HCT116 (cell line): ENCODE results near the gene BPIFB3. TPM values are rescaled to one million over a fixed set of nuclear protein-coding genes. Genes with fewer than 3 reads are reported as not detected.

Experiments used
- ATAC-seq: fragments of 200-7000 bp; cut with Tn5 transposase; 2 replicates; pipeline ENCODE4 v1.9.1; 2020; ENCODE audit warnings: mild to moderate bottlenecking, moderate library complexity
- BruUV-seq: library from RNA; stranded (reverse); fragments of 400-500 nt; replicated peaks from 2 replicates; lab custom pipeline; 2021; lab: Mats Ljungman, UMichigan
- CTCF ChIA-PET: fragments of 300-600 bp; sonication (Branson Sonifier 250); formaldehyde crosslinking; loops from one replicate; lab custom pipeline; 2021; ENCODE audit warnings: antibody characterized with exemption; lab: Charles Lee
- POLR2A ChIA-PET: fragments of 300-600, 350-600 bp; sonication (Branson Sonifier 250); formaldehyde crosslinking; loops from one replicate; lab custom pipeline; 2021; ENCODE audit warnings: antibody characterized with exemption; lab: Charles Lee
- RAD21 ChIA-PET, 2 experiments: fragments of 300-600 bp; sonication (Branson Sonifier 250); formaldehyde crosslinking; loops; one replicate each; lab custom pipeline; 2023; ENCODE audit warnings: low total read pairs in 2 of 2; ENCODE audit not compliant: uncharacterized antibody in 2 of 2, unreplicated experiment in 2 of 2, low non-redundant PET in 1 of 2; lab: Charles Lee
- DNase-seq: peaks from one replicate; pipeline ENCODE4 v3.0.0-alpha.2; 2010; ENCODE audit warnings: low read depth, low spot score
- H2AFZ ChIP-seq: fragments of 200-600 bp; shearing (Covaris generic), sonication (generic); 2 replicates; pipeline ENCODE4 v1.6.1; 2017; ENCODE audit warnings: low read depth, mixed run types, mixed read lengths, antibody characterized with exemption, low read length; ENCODE audit not compliant: poor library complexity, severe bottlenecking
- H3K27ac ChIP-seq: 2 replicates; pipeline ENCODE4 v1.5.1; 2012; ENCODE audit warnings: low read depth, low read length
- H3K27me3 ChIP-seq: fragments of 200-600 bp; sonication (generic); 2 replicates; pipeline ENCODE4 v1.6.1; 2016; ENCODE audit warnings: mixed run types, low read length, mixed read lengths; ENCODE audit not compliant: insufficient read depth
- H3K36me3 ChIP-seq, 2 experiments: fragments of 200-500 bp in 1 of 2; fragments of 200-600 bp in 1 of 2; sonication (Bioruptor generic) in 1 of 2; sonication (generic) in 1 of 2; 2 replicates each; pipeline versions ENCODE4 v1.5.1 to v1.6.1; 2014 to 2016; ENCODE audit warnings: low read length in 2 of 2, inconsistent platforms in 1 of 2, mixed read lengths in 1 of 2, mixed run types in 1 of 2; ENCODE audit not compliant: insufficient read depth in 2 of 2, control insufficient read depth in 1 of 2
- H3K4me1 ChIP-seq, 2 experiments: fragments of 200-600 bp in 1 of 2; sonication (generic) in 1 of 2; 2 replicates each; pipeline versions ENCODE4 v1.5.1 to v1.6.1; 2012 to 2017; ENCODE audit warnings: low read length in 2 of 2, inconsistent platforms in 1 of 2, mild to moderate bottlenecking in 1 of 2, mixed read lengths in 1 of 2, mixed run types in 1 of 2, moderate library complexity in 1 of 2; ENCODE audit not compliant: insufficient read depth in 2 of 2, control insufficient read depth in 1 of 2
- H3K4me2 ChIP-seq: fragments of 200-600 bp; sonication (generic); 2 replicates; pipeline ENCODE4 v1.6.1; 2017; ENCODE audit warnings: mixed run types, low read length, mixed read lengths
- H3K4me3 ChIP-seq, 2 experiments: fragments of 200-600 bp in 1 of 2; sonication (generic) in 1 of 2; replicated peaks in 1 of 2; 2 replicates each; pipeline ENCODE4 v1.5.1; 2011 to 2016; ENCODE audit warnings: low read length in 2 of 2, control low read depth in 1 of 2, low read depth in 1 of 2, mild to moderate bottlenecking in 1 of 2, mixed read lengths in 1 of 2, mixed run types in 1 of 2
- H3K79me2 ChIP-seq: fragments of 200-600 bp; sonication (generic); 2 replicates; pipeline ENCODE4 v1.6.1; 2017; ENCODE audit warnings: mild to moderate bottlenecking, mixed run types, low read length, moderate library complexity, mixed read lengths; ENCODE audit not compliant: insufficient read depth
- H3K9ac ChIP-seq: fragments of 200-600 bp; sonication (generic); 2 replicates; pipeline ENCODE4 v1.6.1; 2016; ENCODE audit warnings: low read length, mixed read lengths
- H3K9me2 ChIP-seq: fragments of 200-600 bp; sonication (generic), shearing (Covaris generic); 2 replicates; pipeline ENCODE4 v1.6.1; 2017; ENCODE audit warnings: mixed run types, mild to moderate bottlenecking, moderate library complexity; ENCODE audit not compliant: insufficient read depth
- H3K9me3 ChIP-seq, 2 experiments: fragments of 200-500 bp in 1 of 2; fragments of 200-600 bp in 1 of 2; sonication (Bioruptor generic) in 1 of 2; sonication (generic) in 1 of 2; 2 replicates each; pipeline ENCODE4 v1.6.1; 2014 to 2017; ENCODE audit warnings: low read length in 2 of 2, mixed read lengths in 2 of 2, inconsistent platforms in 1 of 2, low read depth in 1 of 2, mild to moderate bottlenecking in 1 of 2, mixed run types in 1 of 2, moderate library complexity in 1 of 2; ENCODE audit not compliant: control insufficient read depth in 1 of 2, insufficient read depth in 1 of 2
- H4K20me1 ChIP-seq: fragments of 200-600 bp; sonication (generic), shearing (Covaris generic); 2 replicates; pipeline ENCODE4 v1.6.1; 2017; ENCODE audit warnings: mixed run types, mild to moderate bottlenecking, moderate library complexity; ENCODE audit not compliant: insufficient read depth
- ATF3 ChIP-seq: IDR thresholded peaks from 2 replicates; pipeline ENCODE4 v1.6.1; 2012
- CEBPB ChIP-seq: IDR thresholded peaks from 2 replicates; pipeline ENCODE4 v1.6.1; 2012; ENCODE audit warnings: low read depth
- ELF1 ChIP-seq: IDR thresholded peaks from 2 replicates; pipeline ENCODE4 v1.6.1; 2012; ENCODE audit warnings: low read depth, borderline replicate concordance
- EZH2 ChIP-seq: fragments of 200-600 bp; sonication (generic); IDR thresholded peaks from 2 replicates; pipeline ENCODE4 v1.6.1; 2017; ENCODE audit warnings: antibody characterized with exemption, mixed run types
- EZH2phosphoT487 ChIP-seq: fragments of 200-600 bp; IDR thresholded peaks from 2 replicates; pipeline ENCODE4 v1.6.1; 2018; ENCODE audit warnings: antibody characterized with exemption, borderline replicate concordance
- FOSL1 ChIP-seq: IDR thresholded peaks from 2 replicates; pipeline ENCODE4 v1.6.1; 2012; ENCODE audit warnings: low read depth
- POLR2A ChIP-seq: IDR thresholded peaks from 2 replicates; pipeline ENCODE4 v1.7.0; 2011; ENCODE audit warnings: borderline replicate concordance; ENCODE audit not compliant: insufficient read depth, insufficient read length; ENCODE audit errors: extremely low read depth
- POLR2AphosphoS5 ChIP-seq: IDR thresholded peaks from 2 replicates; pipeline ENCODE4 v1.6.1; 2011; ENCODE audit warnings: mild to moderate bottlenecking, low read depth, low read length, moderate library complexity
- RAD21 ChIP-seq: IDR thresholded peaks from 2 replicates; pipeline ENCODE4 v1.6.1; 2012; ENCODE audit warnings: low read depth, mild to moderate bottlenecking
- SIN3A ChIP-seq: IDR thresholded peaks from 2 replicates; pipeline ENCODE4 v1.6.1; 2012; ENCODE audit warnings: low read depth
- SP1 ChIP-seq: IDR thresholded peaks from 2 replicates; pipeline ENCODE4 v1.6.1; 2012; ENCODE audit warnings: low read depth
- SRF ChIP-seq: IDR thresholded peaks from 2 replicates; pipeline ENCODE4 v1.6.1; 2012; ENCODE audit warnings: low read depth
- YY1 ChIP-seq: IDR thresholded peaks from 2 replicates; pipeline ENCODE4 v1.6.1; 2011; ENCODE audit warnings: low read length, low read depth, moderate library complexity, mild to moderate bottlenecking; ENCODE audit not compliant: insufficient replicate concordance; ENCODE audit errors: extremely low read depth
- ZBTB33 ChIP-seq: IDR thresholded peaks from 2 replicates; pipeline ENCODE4 v1.6.1; 2011; ENCODE audit warnings: mild to moderate bottlenecking, low read length, moderate library complexity; ENCODE audit not compliant: insufficient replicate concordance; ENCODE audit errors: extremely low read depth
- ZNF274 ChIP-seq: fragments of 200-500 bp; sonication (Bioruptor generic); IDR thresholded peaks from 2 replicates; pipeline ENCODE4 v1.6.1; 2014; ENCODE audit warnings: mild to moderate bottlenecking, low read depth, low read length, inconsistent platforms
- intact Hi-C: fragments of 100-400 bp; cut with micrococcal nuclease; formaldehyde crosslinking; loops from 2 replicates; pipeline ENCODE4 v1.10.0; 2022
- total RNA-seq: library from RNA; stranded (reverse); gene quantifications from one replicate; pipeline ENCODE4 v1.2.1, GENCODE V29; 2021; ENCODE audit not compliant: unreplicated experiment

The BPIFB3 gene
- total RNA-seq, 1 experiment from 2014 or later, result not detected

- TF ChIP-seq POLR2AphosphoS5 (no peak), ATF3 (no peak), SRF (no peak), SP1 (no peak), YY1 (no peak), CEBPB (no peak), SIN3A (no peak), POLR2A (no peak), FOSL1 (no peak)
- TF ChIP-seq, all 23 proteins: peak for 0
- ATAC-seq (no peak), DNase-seq (no peak)
- Histone ChIP-seq H2AFZ (no peak overlapping the region), H4K20me1 (no peaks in the 10 kb centered on the region), H3K36me3 (no peaks in the 10 kb centered on the region), H3K9me2 (no peaks in the 10 kb centered on the region), H3K9me3 (no peaks in the 10 kb centered on the region), H3K27me3 (peaks cover 4% of the 10 kb centered on the region; the same call in 1 of the 2 replicates), H3K79me2 (no peaks in the 10 kb centered on the region), H3K27ac (no peak overlapping the region), H3K4me3 (no peak overlapping the region), H3K4me2 (no peak overlapping the region), H3K9ac (no peak overlapping the region), H3K4me1 (no peaks in the 10 kb centered on the region)
- ChIA-PET RAD21 (no interaction called here), CTCF (no interaction called here), POLR2A (no interaction called here)
- intact Hi-C loops, result loop anchor here (10.0 kb wide), 1 partner anchor 1033 kb away; no protein-coding TSS in a partner anchor
- no TSS peak for BruUV-seq
Measured at GRCh38 chr20:33091693-33092092, 38.0 kb downstream of the BPIFB3 start.

GRCh38 chr20:33092361-33092760, 38.7 kb downstream of the BPIFB3 start:
- Histone ChIP-seq H3K27me3 (peaks cover 4% of the 10 kb centered on the region; the same call in 1 of the 2 replicates), H3K4me2 (no peak overlapping the region), H3K36me3 (no peaks in the 10 kb centered on the region), H3K9ac (no peak overlapping the region), H3K9me2 (no peaks in the 10 kb centered on the region), H2AFZ (no peak overlapping the region), H3K27ac (no peak overlapping the region), H3K9me3 (no peaks in the 10 kb centered on the region), H3K4me3 (no peak overlapping the region), H3K79me2 (no peaks in the 10 kb centered on the region), H3K4me1 (no peaks in the 10 kb centered on the region), H4K20me1 (no peaks in the 10 kb centered on the region)
- DNase-seq, result no peak
- ATAC-seq, result no peak
- RAD21 ChIA-PET, result no interaction called here
- CTCF ChIA-PET, result no interaction called here
- intact Hi-C loops, result loop anchor here (10.0 kb wide), 1 partner anchor 1032 kb away; no protein-coding TSS in a partner anchor
- no TSS peak for BruUV-seq
- POLR2A ChIA-PET, result no interaction called here
- TF ChIP-seq SRF (no peak), ZNF274 (no peak), RAD21 (no peak), ELF1 (no peak), EZH2phosphoT487 (no peak), ZBTB33 (no peak), POLR2A (no peak), EZH2 (no peak), ATF3 (no peak)
